ENCODE data around the gene TRIM45.

Gene TRIM45

DNA sequence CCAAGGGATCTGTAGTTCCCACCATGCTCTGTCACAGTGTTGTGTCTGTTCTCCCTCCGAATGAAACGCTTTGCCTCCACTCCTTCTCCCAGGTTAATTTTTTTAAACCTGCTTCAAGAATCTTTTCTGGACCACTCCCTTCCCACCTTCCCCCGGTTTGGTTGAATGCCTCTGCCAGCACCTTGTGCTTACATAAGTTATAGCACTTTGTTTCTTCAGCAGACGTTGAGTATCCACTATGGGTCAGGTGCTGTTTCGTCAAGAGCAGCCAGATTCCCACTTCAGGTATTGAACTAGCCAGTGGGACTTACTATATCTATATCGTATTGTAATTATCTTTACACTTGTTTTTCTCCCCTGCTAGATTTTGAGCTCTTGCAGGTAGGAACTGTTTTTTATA is 33.9 kb downstream of the TRIM45 start:
- H3K27ac ChIP-seq, result no peak overlapping the region
- no peak for TF ChIP-seq CTCF (conservative IDR thresholded peaks at IDR 0.05)

- TF ChIP-seq CTCF (conservative IDR thresholded peaks at IDR 0.05), result no peak
- no peak overlapping the region for H3K27ac ChIP-seq
Observed at GRCh38 chr1:117084231-117084630, 37.3 kb downstream of the TRIM45 start.

DNA sequence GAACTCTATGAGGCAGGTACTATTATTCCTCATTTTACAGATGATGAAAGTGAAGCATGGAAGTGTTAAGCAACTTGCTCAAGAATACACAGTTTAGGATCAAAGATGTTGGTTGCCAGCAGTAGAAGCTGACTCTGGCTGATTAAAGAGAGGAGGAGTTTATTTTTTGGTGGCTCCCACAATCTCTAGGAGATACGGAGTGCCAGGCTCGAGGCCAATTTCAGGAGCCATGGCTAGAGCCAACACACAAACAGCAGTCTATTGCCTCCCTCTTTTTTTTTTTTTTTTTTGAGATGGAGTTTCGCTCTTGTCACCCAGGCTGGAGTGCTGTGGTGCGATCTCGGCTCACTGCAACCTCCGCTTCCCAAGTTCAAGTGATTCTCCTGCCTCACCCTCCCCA is 41.8 kb downstream of the TRIM45 start:
- H3K27ac ChIP-seq, result no peak overlapping the region
- no peak for TF ChIP-seq CTCF (conservative IDR thresholded peaks at IDR 0.05)

DNA sequence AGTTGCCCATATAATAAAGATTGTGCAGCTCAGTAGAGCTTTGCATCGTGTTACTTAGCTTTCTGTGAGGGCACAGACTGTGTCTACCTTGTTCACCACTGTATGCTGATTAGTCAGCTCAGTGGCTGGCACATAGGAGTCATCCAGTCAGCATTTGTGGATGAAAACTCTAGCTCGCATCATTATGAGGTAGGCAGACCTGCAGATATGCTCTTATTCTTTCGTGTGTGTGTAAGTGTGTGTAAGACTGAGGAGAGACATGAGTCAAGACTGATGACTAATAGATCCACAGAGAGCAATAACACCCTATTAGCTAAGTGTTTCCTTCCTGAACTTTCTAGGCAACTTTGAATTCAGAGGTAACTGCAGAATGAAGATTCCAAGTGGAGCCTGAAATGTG is 44.3 kb downstream of the TRIM45 start:
- no peak overlapping the region for H3K27ac ChIP-seq
- TF ChIP-seq CTCF (conservative IDR thresholded peaks at IDR 0.05), result no peak

DNA sequence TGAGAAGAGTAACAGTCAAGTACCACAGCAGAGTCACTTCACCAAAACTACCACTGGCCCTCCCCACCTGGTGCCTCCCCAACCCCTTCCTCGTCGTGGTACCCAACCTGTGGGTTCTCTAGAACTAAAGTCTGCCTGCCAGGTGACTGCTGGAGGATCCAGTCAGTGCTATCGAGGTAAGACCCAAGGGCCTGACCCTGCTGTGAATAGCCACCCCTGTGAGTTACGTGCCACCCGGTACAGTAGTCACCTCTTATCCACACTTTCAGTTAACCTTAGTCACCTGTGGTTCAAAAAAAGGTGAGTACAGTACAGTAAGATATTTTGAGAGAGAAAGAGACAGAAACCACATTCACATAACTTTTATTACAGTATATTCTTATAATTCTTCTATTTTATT is 44.9 kb downstream of the TRIM45 start:
- no peak for TF ChIP-seq CTCF (conservative IDR thresholded peaks at IDR 0.05)
- no peak overlapping the region for H3K27ac ChIP-seq

DNA sequence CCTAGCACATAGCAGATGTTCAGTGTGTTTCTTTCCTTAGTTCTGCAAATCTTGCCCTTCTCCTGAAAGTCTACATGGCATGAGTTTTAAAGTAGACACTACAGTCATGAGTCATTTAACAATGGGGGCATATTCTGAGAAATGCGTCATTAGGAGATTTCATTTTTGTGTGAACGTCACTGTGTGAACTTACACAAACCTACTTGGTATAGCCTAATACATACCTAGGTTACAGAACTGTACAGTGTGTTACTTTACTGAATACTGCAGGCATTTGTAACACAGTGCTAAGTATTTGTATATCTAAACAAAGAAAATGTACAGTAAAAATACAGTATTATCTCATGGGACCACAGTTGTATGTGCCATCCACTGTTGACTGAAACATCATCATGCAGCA is 51.4 kb downstream of the TRIM45 start:
- no peak for TF ChIP-seq CTCF (conservative IDR thresholded peaks at IDR 0.05)
- no peak overlapping the region for H3K27ac ChIP-seq

- H3K27ac ChIP-seq, result no peak overlapping the region
- TF ChIP-seq CTCF (conservative IDR thresholded peaks at IDR 0.05), result no peak
Observed at GRCh38 chr1:117069220-117069844, 52.2 kb downstream of the TRIM45 start.
